GM06990 (cell line): ENCODE results near the gene LDAH.

ENCODE experiments used
- DNase-seq: peaks from one replicate; pipeline ENCODE4 v3.0.0-alpha.2; 2011; ENCODE audit not compliant: insufficient read length; ENCODE audit errors: extremely low read depth
- H3K27me3 ChIP-seq: replicated peaks from 2 replicates; pipeline ENCODE4 v1.6.0; 2011; ENCODE audit warnings: low read length; ENCODE audit not compliant: control insufficient read depth, insufficient read depth
- H3K36me3 ChIP-seq: 2 replicates; pipeline ENCODE4 v1.5.1; 2011; ENCODE audit warnings: low read length; ENCODE audit not compliant: control insufficient read depth, insufficient read depth
- H3K4me3 ChIP-seq: replicated peaks from 2 replicates; pipeline ENCODE4 v1.5.1; 2011; ENCODE audit warnings: low read depth, mild to moderate bottlenecking, control low read depth, low read length
- CTCF ChIP-seq: IDR thresholded peaks from 2 replicates; pipeline ENCODE4 v1.5.1; 2011; ENCODE audit warnings: low read length, control low read depth, mild to moderate bottlenecking, inconsistent platforms; ENCODE audit not compliant: insufficient read depth, poor library complexity, severe bottlenecking

Gene LDAH

GRCh38 chr2:20641123-20641985 lies 181.5 kb downstream of the LDAH start:
- DNase-seq, result no peak
- H3K4me3 ChIP-seq, result no peak overlapping the region
- H3K36me3 ChIP-seq, result peaks cover 4% of the 10 kb centered on the region
- TF ChIP-seq CTCF, result no peak
- no peaks in the 10 kb centered on the region for H3K27me3 ChIP-seq

- peaks cover 4% of the 10 kb centered on the region for H3K36me3 ChIP-seq
- no peak for TF ChIP-seq CTCF
- H3K27me3 ChIP-seq, result no peaks in the 10 kb centered on the region
- no peak for DNase-seq
- no peak overlapping the region for H3K4me3 ChIP-seq
These were observed 182.3 kb downstream of the LDAH start for GRCh38 chr2:20640411-20641122.

GRCh38 chr2:20638646-20639430 lies 184.1 kb downstream of the LDAH start:
- Histone ChIP-seq H3K27me3 (no peaks in the 10 kb centered on the region), H3K4me3 (no peak overlapping the region)

GRCh38 chr2:20638014-20638413 lies 184.9 kb downstream of the LDAH start:
- Histone ChIP-seq H3K27me3 (no peaks in the 10 kb centered on the region), H3K36me3 (peaks cover 4% of the 10 kb centered on the region), H3K4me3 (no peak overlapping the region)
- no peak for DNase-seq
- TF ChIP-seq CTCF, result no peak

More at GRCh38 chr2:20638646-20639430, 184.1 kb downstream of the LDAH start:
- no peak for DNase-seq
- TF ChIP-seq CTCF, result no peak
- peaks cover 4% of the 10 kb centered on the region for H3K36me3 ChIP-seq

GRCh38 chr2:20637147-20637546 lies 185.8 kb downstream of the LDAH start:
- Histone ChIP-seq H3K27me3 (no peaks in the 10 kb centered on the region), H3K36me3 (peaks cover 4% of the 10 kb centered on the region), H3K4me3 (no peak overlapping the region)
- TF ChIP-seq CTCF, result no peak
- DNase-seq, result no peak
